ENCODE results near the gene NFIC.

DNA sequence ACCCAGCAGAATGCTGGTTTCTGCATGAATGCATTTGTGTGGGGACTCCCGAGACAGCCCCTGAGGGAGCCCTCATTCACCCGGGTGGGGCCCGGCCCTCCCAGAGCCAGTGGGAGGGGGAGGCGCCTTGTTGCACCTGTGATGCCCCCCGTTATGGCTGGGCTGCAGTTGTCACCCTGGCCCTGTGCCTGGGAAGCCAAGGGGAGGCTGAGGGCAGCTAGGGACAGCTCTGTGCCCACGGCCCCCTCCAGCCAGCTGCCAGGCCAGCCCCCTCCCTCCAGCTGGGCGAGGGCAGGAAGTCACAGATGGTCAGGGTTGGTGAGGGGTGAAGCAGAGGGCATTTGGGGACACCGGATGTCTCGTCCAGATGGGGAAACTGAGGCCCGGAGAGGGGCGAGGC is 26.1 kb downstream of the NFIC start:
- TF ChIP-seq, protein P1, sequence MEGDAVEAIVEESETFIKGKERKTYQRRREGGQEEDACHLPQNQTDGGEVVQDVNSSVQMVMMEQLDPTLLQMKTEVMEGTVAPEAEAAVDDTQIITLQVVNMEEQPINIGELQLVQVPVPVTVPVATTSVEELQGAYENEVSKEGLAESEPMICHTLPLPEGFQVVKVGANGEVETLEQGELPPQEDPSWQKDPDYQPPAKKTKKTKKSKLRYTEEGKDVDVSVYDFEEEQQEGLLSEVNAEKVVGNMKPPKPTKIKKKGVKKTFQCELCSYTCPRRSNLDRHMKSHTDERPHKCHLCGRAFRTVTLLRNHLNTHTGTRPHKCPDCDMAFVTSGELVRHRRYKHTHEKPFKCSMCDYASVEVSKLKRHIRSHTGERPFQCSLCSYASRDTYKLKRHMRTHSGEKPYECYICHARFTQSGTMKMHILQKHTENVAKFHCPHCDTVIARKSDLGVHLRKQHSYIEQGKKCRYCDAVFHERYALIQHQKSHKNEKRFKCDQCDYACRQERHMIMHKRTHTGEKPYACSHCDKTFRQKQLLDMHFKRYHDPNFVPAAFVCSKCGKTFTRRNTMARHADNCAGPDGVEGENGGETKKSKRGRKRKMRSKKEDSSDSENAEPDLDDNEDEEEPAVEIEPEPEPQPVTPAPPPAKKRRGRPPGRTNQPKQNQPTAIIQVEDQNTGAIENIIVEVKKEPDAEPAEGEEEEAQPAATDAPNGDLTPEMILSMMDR (IDR thresholded peaks at IDR 0.05 in 2 of 3, conservative IDR thresholded peaks at IDR 0.05 in 1 of 3; ENCODE audit: control insufficient read depth in 2 of 3, extremely low read depth in 1 of 3, insufficient read depth in 1 of 3, low read depth in 3 of 3, low read length in 3 of 3) = no peak
- no peak for TF ChIP-seq SREBF2 (IDR thresholded peaks at IDR 0.05; ENCODE audit: low read length)
- no peak for TF ChIP-seq EZH2 (IDR thresholded peaks at IDR 0.05; ENCODE audit: borderline replicate concordance, control insufficient read depth, low read depth, low read length)
- TF ChIP-seq, protein P2, sequence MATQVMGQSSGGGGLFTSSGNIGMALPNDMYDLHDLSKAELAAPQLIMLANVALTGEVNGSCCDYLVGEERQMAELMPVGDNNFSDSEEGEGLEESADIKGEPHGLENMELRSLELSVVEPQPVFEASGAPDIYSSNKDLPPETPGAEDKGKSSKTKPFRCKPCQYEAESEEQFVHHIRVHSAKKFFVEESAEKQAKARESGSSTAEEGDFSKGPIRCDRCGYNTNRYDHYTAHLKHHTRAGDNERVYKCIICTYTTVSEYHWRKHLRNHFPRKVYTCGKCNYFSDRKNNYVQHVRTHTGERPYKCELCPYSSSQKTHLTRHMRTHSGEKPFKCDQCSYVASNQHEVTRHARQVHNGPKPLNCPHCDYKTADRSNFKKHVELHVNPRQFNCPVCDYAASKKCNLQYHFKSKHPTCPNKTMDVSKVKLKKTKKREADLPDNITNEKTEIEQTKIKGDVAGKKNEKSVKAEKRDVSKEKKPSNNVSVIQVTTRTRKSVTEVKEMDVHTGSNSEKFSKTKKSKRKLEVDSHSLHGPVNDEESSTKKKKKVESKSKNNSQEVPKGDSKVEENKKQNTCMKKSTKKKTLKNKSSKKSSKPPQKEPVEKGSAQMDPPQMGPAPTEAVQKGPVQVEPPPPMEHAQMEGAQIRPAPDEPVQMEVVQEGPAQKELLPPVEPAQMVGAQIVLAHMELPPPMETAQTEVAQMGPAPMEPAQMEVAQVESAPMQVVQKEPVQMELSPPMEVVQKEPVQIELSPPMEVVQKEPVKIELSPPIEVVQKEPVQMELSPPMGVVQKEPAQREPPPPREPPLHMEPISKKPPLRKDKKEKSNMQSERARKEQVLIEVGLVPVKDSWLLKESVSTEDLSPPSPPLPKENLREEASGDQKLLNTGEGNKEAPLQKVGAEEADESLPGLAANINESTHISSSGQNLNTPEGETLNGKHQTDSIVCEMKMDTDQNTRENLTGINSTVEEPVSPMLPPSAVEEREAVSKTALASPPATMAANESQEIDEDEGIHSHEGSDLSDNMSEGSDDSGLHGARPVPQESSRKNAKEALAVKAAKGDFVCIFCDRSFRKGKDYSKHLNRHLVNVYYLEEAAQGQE (IDR thresholded peaks at IDR 0.05; ENCODE audit: low read depth, low read length) = no peak
- no peak for TF ChIP-seq CHD2 (IDR thresholded peaks at IDR 0.05; ENCODE audit: borderline replicate concordance, low read depth, low read length)
- TF ChIP-seq ASH2L (IDR thresholded peaks at IDR 0.05; ENCODE audit: borderline replicate concordance, low read depth) = no peak
- TF ChIP-seq ZNF274 (IDR thresholded peaks at IDR 0.05; ENCODE audit: insufficient read depth, insufficient read length) = no peak
- TF ChIP-seq SIN3A (IDR thresholded peaks at IDR 0.05; ENCODE audit: low read depth, low read length) = no peak
- TF ChIP-seq, protein P3, sequence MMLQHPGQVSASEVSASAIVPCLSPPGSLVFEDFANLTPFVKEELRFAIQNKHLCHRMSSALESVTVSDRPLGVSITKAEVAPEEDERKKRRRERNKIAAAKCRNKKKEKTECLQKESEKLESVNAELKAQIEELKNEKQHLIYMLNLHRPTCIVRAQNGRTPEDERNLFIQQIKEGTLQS (IDR thresholded peaks at IDR 0.05; ENCODE audit: borderline replicate concordance, extremely low read depth, low read depth, low read length) = no peak
- no peak for TF ChIP-seq EGR1 (IDR thresholded peaks at IDR 0.05; ENCODE audit: borderline replicate concordance in 1 of 2, low read depth in 2 of 2, low read length in 2 of 2)
- TF ChIP-seq TARDBP (IDR thresholded peaks at IDR 0.05; ENCODE audit: borderline replicate concordance) = no peak
- no peak for TF ChIP-seq MYC (IDR thresholded peaks at IDR 0.05; ENCODE audit: insufficient read depth, insufficient read length, insufficient replicate concordance, low read length, severe bottlenecking)
- TF ChIP-seq, protein P4, sequence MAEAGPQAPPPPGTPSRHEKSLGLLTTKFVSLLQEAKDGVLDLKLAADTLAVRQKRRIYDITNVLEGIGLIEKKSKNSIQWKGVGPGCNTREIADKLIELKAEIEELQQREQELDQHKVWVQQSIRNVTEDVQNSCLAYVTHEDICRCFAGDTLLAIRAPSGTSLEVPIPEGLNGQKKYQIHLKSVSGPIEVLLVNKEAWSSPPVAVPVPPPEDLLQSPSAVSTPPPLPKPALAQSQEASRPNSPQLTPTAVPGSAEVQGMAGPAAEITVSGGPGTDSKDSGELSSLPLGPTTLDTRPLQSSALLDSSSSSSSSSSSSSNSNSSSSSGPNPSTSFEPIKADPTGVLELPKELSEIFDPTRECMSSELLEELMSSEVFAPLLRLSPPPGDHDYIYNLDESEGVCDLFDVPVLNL (IDR thresholded peaks at IDR 0.05; ENCODE audit: low read depth, low read length) = no peak
- TF ChIP-seq, protein P5, sequence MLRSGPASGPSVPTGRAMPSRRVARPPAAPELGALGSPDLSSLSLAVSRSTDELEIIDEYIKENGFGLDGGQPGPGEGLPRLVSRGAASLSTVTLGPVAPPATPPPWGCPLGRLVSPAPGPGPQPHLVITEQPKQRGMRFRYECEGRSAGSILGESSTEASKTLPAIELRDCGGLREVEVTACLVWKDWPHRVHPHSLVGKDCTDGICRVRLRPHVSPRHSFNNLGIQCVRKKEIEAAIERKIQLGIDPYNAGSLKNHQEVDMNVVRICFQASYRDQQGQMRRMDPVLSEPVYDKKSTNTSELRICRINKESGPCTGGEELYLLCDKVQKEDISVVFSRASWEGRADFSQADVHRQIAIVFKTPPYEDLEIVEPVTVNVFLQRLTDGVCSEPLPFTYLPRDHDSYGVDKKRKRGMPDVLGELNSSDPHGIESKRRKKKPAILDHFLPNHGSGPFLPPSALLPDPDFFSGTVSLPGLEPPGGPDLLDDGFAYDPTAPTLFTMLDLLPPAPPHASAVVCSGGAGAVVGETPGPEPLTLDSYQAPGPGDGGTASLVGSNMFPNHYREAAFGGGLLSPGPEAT (IDR thresholded peaks at IDR 0.05; ENCODE audit: low read depth) = no peak
